ENCODE measurements around the gene SLC1A5.
"Not testable (repeated sequence)": the region's sequence is repeated elsewhere in the genome, so short reads cannot be mapped to it uniquely, and the experiment has no call there.

Gene SLC1A5

DNA sequence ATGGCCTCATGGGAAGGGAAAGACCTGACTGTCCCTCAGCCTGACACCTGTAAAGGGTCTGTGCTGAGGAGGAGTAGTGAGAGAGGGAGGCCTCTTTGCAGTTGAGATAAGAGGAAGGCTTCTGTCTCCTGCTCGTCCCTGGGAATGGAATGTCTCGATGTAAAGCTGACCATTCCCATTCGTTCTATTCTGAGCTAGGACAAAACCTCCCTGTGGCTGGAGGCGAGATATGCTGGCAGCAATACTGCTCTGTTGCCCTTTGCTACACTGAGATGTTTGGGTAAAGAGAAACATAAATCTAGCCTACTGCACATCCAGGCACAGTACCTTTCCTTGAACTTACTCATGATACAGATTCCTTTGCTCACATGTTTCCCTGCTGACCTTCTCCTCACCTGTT lies 19.6 kb downstream of the SLC1A5 start:
- DNase-seq (ENCODE audit: low read depth), result not testable (repeated sequence)

DNA sequence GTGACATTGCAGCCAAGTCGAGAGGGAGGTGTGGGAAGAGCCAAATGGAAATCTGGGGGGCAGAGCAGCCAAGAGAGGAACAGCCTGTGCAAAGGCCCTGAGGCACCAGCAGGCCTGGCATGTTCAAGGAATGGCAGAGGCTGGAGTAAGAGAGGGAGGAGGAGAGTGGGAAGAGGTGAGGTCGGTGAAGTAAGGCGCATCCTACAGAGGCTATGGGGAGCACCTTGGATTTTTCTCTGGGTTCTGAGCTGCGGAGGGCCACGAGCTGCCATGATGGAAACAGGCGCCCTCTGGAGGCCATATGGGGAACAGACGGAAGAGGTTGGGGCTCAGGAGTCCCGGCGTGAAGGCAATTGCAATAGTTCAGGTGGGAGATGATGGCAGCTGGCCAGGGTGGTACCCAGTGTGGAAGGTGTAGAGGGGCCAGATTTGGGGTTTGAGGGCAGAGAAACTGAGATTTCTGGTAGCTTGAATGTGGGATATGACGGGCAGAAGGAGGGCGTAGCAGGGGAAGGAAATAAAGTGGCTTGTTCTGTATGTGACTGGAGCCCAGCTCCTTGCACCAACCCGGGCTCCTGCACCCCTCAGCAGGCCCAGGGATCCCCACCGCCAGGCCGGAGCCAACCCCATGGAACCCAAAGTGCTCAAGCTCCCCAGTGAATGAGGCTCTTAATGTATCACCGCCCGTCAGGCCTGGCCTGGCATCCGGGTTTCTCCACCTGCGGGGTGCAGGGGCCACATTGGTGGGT lies 21.7 kb downstream of the SLC1A5 start:
- DNase-seq (ENCODE audit: low read depth), result no peak

GRCh38 chr19:46764817-46765291 lies 23.5 kb downstream of the SLC1A5 start:
- DNase-seq (ENCODE audit: low read depth), result no peak

DNA sequence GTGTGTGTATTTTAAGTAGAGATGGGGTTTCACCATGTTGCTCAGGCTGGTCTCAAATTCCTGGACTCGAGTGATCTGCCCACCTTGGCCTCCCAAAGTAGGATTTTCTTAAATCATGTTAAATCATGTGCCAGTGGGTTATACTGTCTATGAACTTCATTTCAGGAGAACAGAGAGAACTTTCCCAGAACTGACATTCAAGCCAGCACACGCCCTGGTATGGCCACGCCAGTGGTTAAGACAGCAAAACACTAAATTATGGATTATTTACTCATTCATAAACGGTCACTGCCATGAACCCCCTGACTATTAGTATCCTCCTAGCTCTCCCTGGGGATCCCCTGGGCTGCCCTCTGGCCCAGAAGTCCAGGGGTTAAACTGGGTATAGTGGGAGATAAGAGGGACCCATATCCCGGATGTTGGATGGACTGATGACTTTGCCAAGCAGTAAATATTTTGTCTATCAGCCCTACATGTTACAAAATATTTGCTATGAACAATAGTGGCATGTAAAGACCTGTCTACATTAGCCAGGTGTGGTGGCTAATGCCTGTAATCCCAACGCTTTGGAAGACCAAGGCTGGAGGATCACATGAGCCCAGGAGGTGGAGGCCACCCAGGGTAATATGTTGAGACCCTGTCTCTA lies 26.0 kb downstream of the SLC1A5 start:
- DNase-seq (ENCODE audit: low read depth), result no peak

DNA sequence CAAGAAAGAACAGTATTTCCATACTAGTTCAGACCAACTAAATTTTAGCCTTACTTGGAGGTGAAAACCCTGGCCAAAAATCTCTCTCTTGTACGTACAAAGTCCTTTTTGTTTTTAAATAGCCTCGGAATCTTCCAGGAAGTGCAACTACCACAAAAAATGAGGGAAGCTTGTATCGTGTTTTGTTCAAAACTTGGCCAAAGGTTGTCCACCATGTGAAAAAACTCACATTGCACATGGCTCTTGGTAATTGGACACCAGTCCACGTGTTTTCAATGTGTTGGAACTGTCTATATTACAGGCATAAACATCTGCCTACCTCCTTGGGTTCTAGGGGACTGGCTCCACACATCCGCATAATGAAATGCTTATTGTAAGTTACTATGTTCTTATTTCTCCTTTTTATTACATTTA lies 27.0 kb downstream of the SLC1A5 start:
- DNase-seq (ENCODE audit: low read depth), result no peak

- not testable (repeated sequence) for DNase-seq (ENCODE audit: low read depth)
Observed at GRCh38 chr19:46760897-46761296, 27.5 kb downstream of the SLC1A5 start.

DNA sequence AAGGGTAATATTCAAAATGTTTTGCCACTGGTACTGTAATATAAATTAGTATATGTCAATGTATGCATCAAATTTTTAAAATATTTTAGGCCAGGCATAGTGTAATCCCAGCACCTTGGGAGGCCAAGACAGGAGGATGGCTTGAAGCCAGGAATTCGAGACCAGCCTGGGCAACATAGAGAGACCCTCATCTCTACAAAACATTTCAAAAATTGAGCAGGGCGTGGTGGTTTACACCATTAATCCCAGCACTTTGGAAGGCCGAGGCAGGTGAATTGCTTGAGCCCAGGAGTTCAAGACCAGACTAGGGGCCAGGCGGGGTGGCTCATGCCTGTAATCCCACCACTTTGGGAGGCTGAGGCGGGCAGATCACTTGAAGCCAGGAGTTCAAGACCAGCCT lies 28.0 kb downstream of the SLC1A5 start:
- no peak for DNase-seq (ENCODE audit: low read depth)

- no peak for DNase-seq (ENCODE audit: low read depth)
Observed at GRCh38 chr19:46759817-46760333, 28.5 kb downstream of the SLC1A5 start.

DNA sequence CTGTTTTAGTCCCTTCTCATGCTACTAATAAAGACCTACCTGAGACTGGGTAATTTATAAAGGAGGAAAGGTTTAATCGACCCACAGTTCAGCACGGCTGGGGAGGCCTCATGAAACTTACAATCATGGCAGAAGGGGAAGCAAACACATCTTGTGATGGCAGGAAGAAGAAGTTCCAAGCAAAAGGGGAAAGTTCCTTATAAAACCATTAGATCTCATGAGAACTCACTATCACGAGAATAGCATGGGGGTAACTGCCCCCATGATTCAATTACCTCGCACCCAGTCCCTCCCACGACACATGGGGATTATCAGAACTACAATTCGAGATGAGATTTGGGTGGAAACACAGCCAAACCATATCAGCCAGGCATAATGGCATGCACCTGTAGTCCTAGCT lies 29.2 kb downstream of the SLC1A5 start:
- DNase-seq (ENCODE audit: low read depth), result no peak

DNA sequence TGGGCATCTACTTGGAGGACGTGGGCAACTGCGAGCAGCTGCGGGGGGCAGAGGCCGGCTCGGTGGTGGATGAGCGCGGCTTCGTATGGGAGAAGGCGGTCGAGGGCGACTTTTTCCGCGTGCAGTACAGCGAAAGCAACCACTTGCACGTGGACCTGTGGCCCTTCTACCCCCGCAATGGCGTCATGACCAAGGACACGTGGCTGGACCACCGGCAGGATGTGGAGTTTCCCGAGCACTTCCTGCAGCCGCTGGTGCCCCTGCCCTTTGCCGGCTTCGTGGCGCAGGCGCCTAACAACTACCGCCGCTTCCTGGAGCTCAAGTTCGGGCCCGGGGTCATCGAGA lies 31.9 kb downstream of the SLC1A5 start:
- no peak for DNase-seq (ENCODE audit: low read depth)

GRCh38 chr19:46755853-46756543 lies 32.4 kb downstream of the SLC1A5 start:
- DNase-seq (ENCODE audit: low read depth), result no peak

- no peak for DNase-seq (ENCODE audit: low read depth)
Observed at GRCh38 chr19:46755077-46755852, 33.1 kb downstream of the SLC1A5 start.

- DNase-seq (ENCODE audit: low read depth), result peak; percentile 44
Observed at GRCh38 chr19:46753420-46754155, 34.8 kb downstream of the SLC1A5 start.

GRCh38 chr19:46748325-46749109 lies 39.9 kb downstream of the SLC1A5 start:
- peak; percentile 62 for DNase-seq (ENCODE audit: low read depth)

- DNase-seq (ENCODE audit: low read depth), result peak; percentile 46
Observed at GRCh38 chr19:46746281-46747057, 41.9 kb downstream of the SLC1A5 start, which contains the start of gene STRN4. Gene STRN4 (minus strand): TSS chr19:46746450. CDS start chr19:46746430, 20 bp downstream.

DNA sequence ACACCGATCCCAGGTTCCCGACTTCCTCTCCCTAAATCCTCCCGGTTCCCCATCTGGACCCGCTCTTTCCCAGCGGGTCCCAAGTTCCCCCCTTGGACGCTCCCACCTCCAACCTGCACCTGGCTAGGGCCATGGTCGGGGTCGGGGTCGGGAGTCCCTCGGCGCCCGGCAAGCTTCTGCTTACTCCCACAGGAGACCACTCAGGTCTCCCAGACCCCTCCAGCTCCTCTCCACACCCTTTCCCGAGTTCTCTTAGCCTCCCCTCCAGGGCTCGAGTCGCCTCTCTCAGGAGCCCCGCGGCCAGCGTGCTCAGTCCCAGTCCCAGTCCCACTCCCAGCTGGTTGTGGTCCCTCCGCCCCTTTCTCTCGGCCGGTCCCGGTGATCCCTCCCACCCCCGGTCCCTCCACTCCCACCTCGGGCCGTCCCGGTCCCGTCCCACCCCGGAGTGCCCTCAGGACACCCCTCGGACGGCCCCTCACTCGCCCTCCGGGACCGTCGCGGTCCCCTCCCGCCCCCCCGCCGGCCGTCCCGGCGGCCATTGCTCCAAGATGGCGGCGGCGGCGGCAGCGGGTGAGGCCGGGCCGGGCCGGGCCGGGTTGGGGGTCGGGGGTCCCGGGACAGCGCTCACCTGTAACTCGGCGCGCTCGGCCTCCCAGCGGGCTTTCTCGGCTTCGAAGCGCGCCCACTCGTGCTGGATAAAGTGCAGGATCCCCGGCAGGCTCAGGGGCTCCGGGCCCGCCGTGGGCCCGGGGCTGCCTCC lies 42.7 kb downstream of the SLC1A5 start, which contains the start of gene FKRP:
FKRP (plus strand) TSS at position 537 of the 760 bp plus-strand sequence. CDS start 9,394 bp downstream, outside the sequence.
- no peak for DNase-seq (ENCODE audit: low read depth)

- DNase-seq (ENCODE audit: low read depth), result no peak
Observed at GRCh38 chr19:46745030-46745429, 43.4 kb downstream of the SLC1A5 start.

DNA sequence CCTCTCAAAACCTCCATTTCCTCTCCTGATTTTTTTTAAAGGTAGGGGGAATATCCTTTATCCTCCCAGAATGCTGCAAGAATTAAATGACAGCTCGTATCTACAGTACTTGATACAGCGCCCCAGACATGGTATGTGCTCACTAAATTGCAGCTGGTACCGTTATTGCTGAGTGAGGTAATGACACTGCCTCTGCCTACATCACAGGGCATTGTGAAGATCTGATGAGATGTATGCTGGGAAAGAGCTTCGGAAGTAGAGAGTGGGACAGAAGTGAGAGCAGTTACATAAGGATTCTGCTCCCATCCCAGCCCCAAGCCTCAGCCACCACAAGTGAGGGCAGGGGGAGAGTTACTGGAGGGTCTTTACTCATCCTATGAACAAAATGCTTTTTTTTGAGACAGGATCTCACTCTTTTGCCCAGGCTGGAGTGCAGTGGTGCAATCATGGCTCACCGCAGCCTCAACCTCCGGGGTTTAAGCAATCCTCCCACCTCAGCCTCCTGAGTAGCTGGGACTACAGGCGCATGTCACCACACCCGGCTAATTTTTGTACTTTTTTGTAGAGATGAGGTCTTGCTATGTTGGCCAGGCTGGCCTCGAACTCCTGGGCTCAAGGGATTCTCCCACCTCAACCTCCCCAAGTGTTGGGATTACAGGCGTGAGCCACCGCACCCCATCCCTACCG lies 44.2 kb downstream of the SLC1A5 start:
- DNase-seq (ENCODE audit: low read depth), result no peak

Data from activated T-cell treated with anti-CD3 and anti-CD28 coated beads for 24 hours (primary cell).